HCT116 (cell line): ENCODE measurements around the gene GBX1. TPM values are rescaled to one million over a fixed set of nuclear protein-coding genes. Genes with fewer than 3 reads are reported as not detected.

ENCODE experiments used
- ATAC-seq: fragments of 200-7000 bp; cut with Tn5 transposase; 2 replicates; pipeline ENCODE4 v1.9.1; 2020; ENCODE audit warnings: mild to moderate bottlenecking, moderate library complexity
- BruUV-seq: library from RNA; stranded (reverse); fragments of 400-500 nt; replicated peaks from 2 replicates; lab custom pipeline; 2021; lab: Mats Ljungman, UMichigan
- CTCF ChIA-PET: fragments of 300-600 bp; sonication (Branson Sonifier 250); formaldehyde crosslinking; loops from one replicate; lab custom pipeline; 2021; ENCODE audit warnings: antibody characterized with exemption; lab: Charles Lee
- POLR2A ChIA-PET: fragments of 300-600, 350-600 bp; sonication (Branson Sonifier 250); formaldehyde crosslinking; loops from one replicate; lab custom pipeline; 2021; ENCODE audit warnings: antibody characterized with exemption; lab: Charles Lee
- RAD21 ChIA-PET, 2 experiments: fragments of 300-600 bp; sonication (Branson Sonifier 250); formaldehyde crosslinking; loops; one replicate each; lab custom pipeline; 2023; ENCODE audit warnings: low total read pairs in 2 of 2; ENCODE audit not compliant: uncharacterized antibody in 2 of 2, unreplicated experiment in 2 of 2, low non-redundant PET in 1 of 2; lab: Charles Lee
- DNase-seq: peaks from one replicate; pipeline ENCODE4 v3.0.0-alpha.2; 2010; ENCODE audit warnings: low read depth, low spot score
- H2AFZ ChIP-seq: fragments of 200-600 bp; shearing (Covaris generic), sonication (generic); 2 replicates; pipeline ENCODE4 v1.6.1; 2017; ENCODE audit warnings: low read depth, mixed run types, mixed read lengths, antibody characterized with exemption, low read length; ENCODE audit not compliant: poor library complexity, severe bottlenecking
- H3K27ac ChIP-seq: 2 replicates; pipeline ENCODE4 v1.5.1; 2012; ENCODE audit warnings: low read depth, low read length
- H3K27me3 ChIP-seq: fragments of 200-600 bp; sonication (generic); 2 replicates; pipeline ENCODE4 v1.6.1; 2016; ENCODE audit warnings: mixed run types, low read length, mixed read lengths; ENCODE audit not compliant: insufficient read depth
- H3K36me3 ChIP-seq, 2 experiments: fragments of 200-500 bp in 1 of 2; fragments of 200-600 bp in 1 of 2; sonication (Bioruptor generic) in 1 of 2; sonication (generic) in 1 of 2; 2 replicates each; pipeline versions ENCODE4 v1.5.1 to v1.6.1; 2014 to 2016; ENCODE audit warnings: low read length in 2 of 2, inconsistent platforms in 1 of 2, mixed read lengths in 1 of 2, mixed run types in 1 of 2; ENCODE audit not compliant: insufficient read depth in 2 of 2, control insufficient read depth in 1 of 2
- H3K4me1 ChIP-seq, 2 experiments: fragments of 200-600 bp in 1 of 2; sonication (generic) in 1 of 2; 2 replicates each; pipeline versions ENCODE4 v1.5.1 to v1.6.1; 2012 to 2017; ENCODE audit warnings: low read length in 2 of 2, inconsistent platforms in 1 of 2, mild to moderate bottlenecking in 1 of 2, mixed read lengths in 1 of 2, mixed run types in 1 of 2, moderate library complexity in 1 of 2; ENCODE audit not compliant: insufficient read depth in 2 of 2, control insufficient read depth in 1 of 2
- H3K4me2 ChIP-seq: fragments of 200-600 bp; sonication (generic); 2 replicates; pipeline ENCODE4 v1.6.1; 2017; ENCODE audit warnings: mixed run types, low read length, mixed read lengths
- H3K4me3 ChIP-seq, 2 experiments: fragments of 200-600 bp in 1 of 2; sonication (generic) in 1 of 2; replicated peaks in 1 of 2; 2 replicates each; pipeline ENCODE4 v1.5.1; 2011 to 2016; ENCODE audit warnings: low read length in 2 of 2, control low read depth in 1 of 2, low read depth in 1 of 2, mild to moderate bottlenecking in 1 of 2, mixed read lengths in 1 of 2, mixed run types in 1 of 2
- H3K79me2 ChIP-seq: fragments of 200-600 bp; sonication (generic); 2 replicates; pipeline ENCODE4 v1.6.1; 2017; ENCODE audit warnings: mild to moderate bottlenecking, mixed run types, low read length, moderate library complexity, mixed read lengths; ENCODE audit not compliant: insufficient read depth
- H3K9ac ChIP-seq: fragments of 200-600 bp; sonication (generic); 2 replicates; pipeline ENCODE4 v1.6.1; 2016; ENCODE audit warnings: low read length, mixed read lengths
- H3K9me2 ChIP-seq: fragments of 200-600 bp; sonication (generic), shearing (Covaris generic); 2 replicates; pipeline ENCODE4 v1.6.1; 2017; ENCODE audit warnings: mixed run types, mild to moderate bottlenecking, moderate library complexity; ENCODE audit not compliant: insufficient read depth
- H3K9me3 ChIP-seq, 2 experiments: fragments of 200-500 bp in 1 of 2; fragments of 200-600 bp in 1 of 2; sonication (Bioruptor generic) in 1 of 2; sonication (generic) in 1 of 2; 2 replicates each; pipeline ENCODE4 v1.6.1; 2014 to 2017; ENCODE audit warnings: low read length in 2 of 2, mixed read lengths in 2 of 2, inconsistent platforms in 1 of 2, low read depth in 1 of 2, mild to moderate bottlenecking in 1 of 2, mixed run types in 1 of 2, moderate library complexity in 1 of 2; ENCODE audit not compliant: control insufficient read depth in 1 of 2, insufficient read depth in 1 of 2
- H4K20me1 ChIP-seq: fragments of 200-600 bp; sonication (generic), shearing (Covaris generic); 2 replicates; pipeline ENCODE4 v1.6.1; 2017; ENCODE audit warnings: mixed run types, mild to moderate bottlenecking, moderate library complexity; ENCODE audit not compliant: insufficient read depth
- ATF3 ChIP-seq: IDR thresholded peaks from 2 replicates; pipeline ENCODE4 v1.6.1; 2012
- CEBPB ChIP-seq: IDR thresholded peaks from 2 replicates; pipeline ENCODE4 v1.6.1; 2012; ENCODE audit warnings: low read depth
- ELF1 ChIP-seq: IDR thresholded peaks from 2 replicates; pipeline ENCODE4 v1.6.1; 2012; ENCODE audit warnings: low read depth, borderline replicate concordance
- EZH2phosphoT487 ChIP-seq: fragments of 200-600 bp; IDR thresholded peaks from 2 replicates; pipeline ENCODE4 v1.6.1; 2018; ENCODE audit warnings: antibody characterized with exemption, borderline replicate concordance
- JUND ChIP-seq: IDR thresholded peaks from 2 replicates; pipeline ENCODE4 v1.6.1; 2012
- POLR2A ChIP-seq: IDR thresholded peaks from 2 replicates; pipeline ENCODE4 v1.7.0; 2011; ENCODE audit warnings: borderline replicate concordance; ENCODE audit not compliant: insufficient read depth, insufficient read length; ENCODE audit errors: extremely low read depth
- RAD21 ChIP-seq: IDR thresholded peaks from 2 replicates; pipeline ENCODE4 v1.6.1; 2012; ENCODE audit warnings: low read depth, mild to moderate bottlenecking
- REST ChIP-seq: IDR thresholded peaks from 2 replicates; pipeline ENCODE4 v1.6.1; 2012; ENCODE audit warnings: low read depth
- SRF ChIP-seq: IDR thresholded peaks from 2 replicates; pipeline ENCODE4 v1.6.1; 2012; ENCODE audit warnings: low read depth
- TCF7L2 ChIP-seq: IDR thresholded peaks from 2 replicates; pipeline ENCODE4 v1.7.0; 2011; ENCODE audit warnings: borderline replicate concordance, inconsistent platforms; ENCODE audit not compliant: insufficient read depth, insufficient read length; ENCODE audit errors: extremely low read depth
- YY1 ChIP-seq: IDR thresholded peaks from 2 replicates; pipeline ENCODE4 v1.6.1; 2011; ENCODE audit warnings: low read length, low read depth, moderate library complexity, mild to moderate bottlenecking; ENCODE audit not compliant: insufficient replicate concordance; ENCODE audit errors: extremely low read depth
- ZBTB33 ChIP-seq: IDR thresholded peaks from 2 replicates; pipeline ENCODE4 v1.6.1; 2011; ENCODE audit warnings: mild to moderate bottlenecking, low read length, moderate library complexity; ENCODE audit not compliant: insufficient replicate concordance; ENCODE audit errors: extremely low read depth
- ZFX ChIP-seq: fragments of 450-650 bp; IDR thresholded peaks from 2 replicates; pipeline ENCODE4 v1.6.1; 2017
- ZNF274 ChIP-seq: fragments of 200-500 bp; sonication (Bioruptor generic); IDR thresholded peaks from 2 replicates; pipeline ENCODE4 v1.6.1; 2014; ENCODE audit warnings: mild to moderate bottlenecking, low read depth, low read length, inconsistent platforms
- intact Hi-C: fragments of 100-400 bp; cut with micrococcal nuclease; formaldehyde crosslinking; loops from 2 replicates; pipeline ENCODE4 v1.10.0; 2022
- total RNA-seq: library from RNA; stranded (reverse); gene quantifications from one replicate; pipeline ENCODE4 v1.2.1, GENCODE V29; 2021; ENCODE audit not compliant: unreplicated experiment

The GBX1 gene
- total RNA-seq, 1 experiment from 2014 or later = 0.86 TPM

DNA sequence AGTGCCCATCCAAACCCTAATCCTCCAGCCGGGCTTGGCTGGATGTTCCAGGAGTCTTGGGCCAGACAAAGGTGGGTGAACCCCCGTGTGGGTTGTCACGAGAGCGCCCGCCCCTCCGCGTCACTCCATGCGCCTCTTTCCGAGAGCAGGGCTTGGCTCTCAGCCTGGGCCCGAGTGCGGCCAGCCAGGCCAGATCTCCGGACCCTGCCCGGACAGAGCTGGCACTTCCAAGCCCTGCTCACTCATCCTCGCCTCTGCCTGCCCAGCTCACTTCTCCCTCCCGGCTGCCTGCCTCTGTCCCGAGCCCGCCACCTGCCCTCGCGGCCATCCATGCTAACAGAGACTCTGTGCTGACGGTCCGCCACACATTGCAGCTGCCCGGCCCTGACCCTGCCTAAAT is 46.6 kb downstream of the GBX1 start:
- ChIA-PET POLR2A (no interaction called here), RAD21 (no interaction called here), CTCF (no interaction called here)
- Histone ChIP-seq H3K36me3 (peaks cover 16 to 28% of the 10 kb centered on the region in 2 experiments; a peak in 3 of 4 replicates), H3K4me3 (no peak overlapping the region), H3K4me1 (peaks cover 5 to 20% of the 10 kb centered on the region in 2 experiments; a peak in 3 of 4 replicates), H3K79me2 (peaks cover 30% of the 10 kb centered on the region), H3K4me2 (no peak overlapping the region), H3K27me3 (no peaks in the 10 kb centered on the region), H2AFZ (no peak overlapping the region), H4K20me1 (no peaks in the 10 kb centered on the region), H3K9ac (no peak overlapping the region), H3K9me2 (no peaks in the 10 kb centered on the region), H3K9me3 (no peaks in the 10 kb centered on the region), H3K27ac (no peak overlapping the region)
- BruUV-seq = no TSS peak
- no peak for DNase-seq
- TF ChIP-seq ZBTB33 (no peak), SRF (no peak), JUND (no peak), EZH2phosphoT487 (no peak), YY1 (no peak), ZFX (no peak), CEBPB (no peak), ELF1 (no peak), ZNF274 (no peak), POLR2A (no peak), TCF7L2 (no peak), RAD21 (no peak), REST (no peak), ATF3 (no peak)
- intact Hi-C loops = loop anchor here (10.0 kb wide), 1 partner anchor 124 kb away; the partner anchor contains the start of gene SMARCD3
- ATAC-seq = no peak
